H9 (cell line): ENCODE results near the gene LTA4H. TPM values are rescaled to one million over a fixed set of nuclear protein-coding genes. Genes with fewer than 3 reads are reported as not detected.

Source experiments
- DNase-seq: peaks from one replicate; pipeline ENCODE4 v3.0.0-alpha.2; 2017
- H2AFZ ChIP-seq: one replicate; pipeline ENCODE4 v1.6.1; 2013; ENCODE audit warnings: mild to moderate bottlenecking, low read length, control low read depth, moderate library complexity
- H2AK5ac ChIP-seq: 2 replicates; pipeline ENCODE4 v1.6.1; 2013; ENCODE audit warnings: low read length, control low read depth, mixed read lengths; ENCODE audit not compliant: insufficient read length
- H2BK120ac ChIP-seq: one replicate; pipeline ENCODE4 v1.6.1; 2013; ENCODE audit warnings: low read depth, mild to moderate bottlenecking, low read length, control low read depth, inconsistent platforms; ENCODE audit not compliant: poor library complexity, severe bottlenecking
- H2BK12ac ChIP-seq: 2 replicates; pipeline ENCODE4 v1.6.1; 2013; ENCODE audit warnings: low read length, control low read depth, mixed read lengths, low read depth; ENCODE audit not compliant: insufficient read length
- H2BK15ac ChIP-seq: 2 replicates; pipeline ENCODE4 v1.6.1; 2013; ENCODE audit warnings: low read depth, low read length, control low read depth
- H2BK20ac ChIP-seq: one replicate; pipeline ENCODE4 v1.6.1; 2013; ENCODE audit warnings: low read depth, mild to moderate bottlenecking, low read length, control low read depth, inconsistent platforms; ENCODE audit not compliant: poor library complexity, severe bottlenecking
- H2BK5ac ChIP-seq: 2 replicates; pipeline ENCODE4 v1.6.1; 2013; ENCODE audit warnings: low read length, control low read depth, mixed read lengths; ENCODE audit not compliant: insufficient read length
- H3K14ac ChIP-seq: 2 replicates; pipeline ENCODE4 v1.6.1; 2013; ENCODE audit warnings: low read length, control low read depth; ENCODE audit not compliant: insufficient read depth
- H3K18ac ChIP-seq: 2 replicates; pipeline ENCODE4 v1.6.1; 2013; ENCODE audit warnings: low read depth, mild to moderate bottlenecking, mixed read lengths, low read length, control low read depth; ENCODE audit not compliant: insufficient read length
- H3K23ac ChIP-seq: 2 replicates; pipeline ENCODE4 v1.6.1; 2013; ENCODE audit warnings: low read length, control low read depth, mixed read lengths, low read depth; ENCODE audit not compliant: insufficient read length
- H3K23me2 ChIP-seq: 2 replicates; pipeline ENCODE4 v1.6.1; 2013; ENCODE audit warnings: low read depth, mild to moderate bottlenecking, mixed read lengths, low read length, control low read depth; ENCODE audit not compliant: insufficient read length, poor library complexity, severe bottlenecking
- H3K27ac ChIP-seq: 2 replicates; pipeline ENCODE4 v1.5.1; 2013; ENCODE audit warnings: low read length, control low read depth, mixed read lengths, low read depth; ENCODE audit not compliant: insufficient read length
- H3K27me3 ChIP-seq: 2 replicates; pipeline ENCODE4 v1.6.1; 2013; ENCODE audit warnings: low read length, control low read depth, inconsistent platforms; ENCODE audit not compliant: insufficient read depth
- H3K4ac ChIP-seq: 2 replicates; pipeline ENCODE4 v1.6.1; 2013; ENCODE audit warnings: low read depth, mild to moderate bottlenecking, control low read depth, inconsistent platforms, low read length, moderate library complexity
- H3K4me1 ChIP-seq: 2 replicates; pipeline ENCODE4 v1.6.1; 2013; ENCODE audit warnings: low read length, control low read depth, inconsistent platforms; ENCODE audit not compliant: insufficient read depth
- H3K4me2 ChIP-seq: 2 replicates; pipeline ENCODE4 v1.6.1; 2013; ENCODE audit warnings: low read length, control low read depth, mixed read lengths; ENCODE audit not compliant: insufficient read length, insufficient read depth
- H3K56ac ChIP-seq: 2 replicates; pipeline ENCODE4 v1.6.1; 2013; ENCODE audit warnings: low read depth, mild to moderate bottlenecking, mixed read lengths, low read length, control low read depth; ENCODE audit not compliant: insufficient read length
- H3K79me1 ChIP-seq: 2 replicates; pipeline ENCODE4 v1.6.1; 2013; ENCODE audit warnings: low read depth, mild to moderate bottlenecking, moderate library complexity, low read length, control low read depth, inconsistent platforms; ENCODE audit not compliant: insufficient read depth, poor library complexity, severe bottlenecking
- H3K79me2 ChIP-seq: 2 replicates; pipeline ENCODE4 v1.6.1; 2013; ENCODE audit warnings: low read length, control low read depth, inconsistent platforms; ENCODE audit not compliant: insufficient read depth
- H3K9ac ChIP-seq: 2 replicates; pipeline ENCODE4 v1.6.1; 2013; ENCODE audit warnings: low read length, control low read depth, mixed read lengths; ENCODE audit not compliant: insufficient read length; ENCODE audit errors: extremely low read depth
- H3K9me3 ChIP-seq: one replicate; pipeline ENCODE4 v1.6.1; 2013; ENCODE audit warnings: low read depth, low read length, inconsistent platforms; ENCODE audit not compliant: control insufficient read depth
- H3T11ph ChIP-seq: one replicate; pipeline ENCODE4 v1.6.1; 2013; ENCODE audit warnings: mild to moderate bottlenecking, low read length, control low read depth, inconsistent platforms
- H4K20me1 ChIP-seq: one replicate; pipeline ENCODE4 v1.6.1; 2013; ENCODE audit not compliant: control insufficient read depth, insufficient read length, insufficient read depth
- H4K5ac ChIP-seq: 2 replicates; pipeline ENCODE4 v1.6.1; 2013; ENCODE audit warnings: low read depth, mild to moderate bottlenecking, mixed read lengths, low read length, control low read depth; ENCODE audit not compliant: insufficient read length
- H4K8ac ChIP-seq: replicated peaks from 2 replicates; pipeline ENCODE4 v1.6.1; 2013; ENCODE audit warnings: low read length, control low read depth, mixed read lengths, low read depth; ENCODE audit not compliant: insufficient read length
- H4K91ac ChIP-seq: 2 replicates; pipeline ENCODE4 v1.6.1; 2013; ENCODE audit warnings: low read depth, mild to moderate bottlenecking, moderate library complexity, mixed read lengths, low read length, control low read depth; ENCODE audit not compliant: insufficient read length
- H3K27ac Mint-ChIP-seq, 3 experiments: 2 replicates in 2 of 3; 3 replicates in 1 of 3; pipeline ENCODE4 v1.8.0; 2020 to 2021; ENCODE audit warnings: mixed read lengths in 3 of 3, mild to moderate bottlenecking in 1 of 3, moderate library complexity in 1 of 3
- H3K27me3 Mint-ChIP-seq: 2 replicates; pipeline ENCODE4 v1.8.0; 2021; ENCODE audit warnings: low read depth, mild to moderate bottlenecking, moderate library complexity, mixed read lengths
- H3K36me3 Mint-ChIP-seq, 3 experiments: 2 replicates in 2 of 3; 3 replicates in 1 of 3; pipeline ENCODE4 v1.8.0; 2020 to 2021; ENCODE audit warnings: low read depth in 3 of 3, mixed read lengths in 3 of 3; ENCODE audit not compliant: insufficient read depth in 1 of 3
- H3K4me1 Mint-ChIP-seq, 2 experiments: 2 replicates each; pipeline ENCODE4 v1.8.0; 2020; ENCODE audit warnings: mixed read lengths in 2 of 2
- H3K4me3 Mint-ChIP-seq, 2 experiments: 2 replicates in 1 of 2; 3 replicates in 1 of 2; pipeline ENCODE4 v1.8.0; 2020 to 2021; ENCODE audit warnings: mild to moderate bottlenecking in 2 of 2, mixed read lengths in 2 of 2, moderate library complexity in 1 of 2
- H3K9me3 Mint-ChIP-seq, 2 experiments: 2 replicates in 1 of 2; 3 replicates in 1 of 2; pipeline ENCODE4 v1.8.0; 2020; ENCODE audit warnings: mild to moderate bottlenecking in 2 of 2, mixed read lengths in 2 of 2, moderate library complexity in 1 of 2
- WGBS: extraction: QIAGEN DNeasy Blood & Tissue Kit; methylation state at CpG from one replicate; pipeline ENCODE4 v1.1.7; 2013; ENCODE audit warnings: missing lambda C conversion rate, low lambda C conversion rate, mixed read lengths; ENCODE audit not compliant: insufficient read length; ENCODE audit errors: extremely low coverage; 5-methylcytosine and 5-hydroxymethylcytosine counted together
- total RNA-seq: library from RNA; stranded (reverse); gene quantifications from 2 replicates; pipeline ENCODE4 v1.2.1, GENCODE V29; 2021
- TF ChIP-seq, protein P1 (sequence below): fragments of 200-600 bp; sonication (generic); conservative IDR thresholded peaks from 3 replicates; pipeline ENCODE4 v1.8.0; 2021; ENCODE audit warnings: antibody characterized with exemption, mild to moderate bottlenecking

The LTA4H gene
- total RNA-seq, 1 experiment from 2014 or later, result 144 TPM

DNA sequence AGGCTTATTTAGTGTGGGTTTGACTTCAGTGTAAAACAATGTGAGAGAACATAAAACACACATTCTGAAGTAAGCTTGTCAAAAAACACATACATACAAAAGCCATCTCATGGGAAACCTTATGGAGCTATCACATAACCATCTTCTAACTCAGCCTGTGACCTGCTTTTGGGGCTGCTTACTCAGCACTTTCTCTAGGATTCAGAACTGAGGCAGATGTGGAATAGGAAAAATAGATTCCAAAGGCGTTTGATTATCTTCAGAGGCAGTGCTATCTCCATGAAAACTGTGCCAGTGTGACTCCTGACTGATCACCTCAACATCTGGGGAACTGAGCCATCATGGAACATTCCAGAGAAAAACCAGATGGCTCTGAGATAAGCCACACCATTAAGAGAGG is 52.8 kb downstream of the LTA4H start:
- H3K36me3 Mint-ChIP-seq, result no peaks in the 10 kb centered on the region; a peak in 1 of 7 replicates
- no peaks in the 10 kb centered on the region for H4K20me1 ChIP-seq
- no peak overlapping the region for H4K5ac ChIP-seq
- H3K14ac ChIP-seq, result no peak overlapping the region
- H3K4ac ChIP-seq, result no peak overlapping the region
- no CpG with 5 or more reads among the region's 1 CpG for WGBS
- H3K27me3 Mint-ChIP-seq, result peaks cover 2% of the 10 kb centered on the region
- no peak overlapping the region for H3K27ac Mint-ChIP-seq
- H3K79me2 ChIP-seq, result no peaks in the 10 kb centered on the region
- H3K18ac ChIP-seq, result no peak overlapping the region
- peaks cover 19 to 23% of the 10 kb centered on the region in 2 experiments for H3K4me1 Mint-ChIP-seq
- H3K9me3 ChIP-seq, result no peaks in the 10 kb centered on the region
- peaks cover 5% of the 10 kb centered on the region; the same call in 1 of the 2 replicates for H3K4me1 ChIP-seq
- no peak overlapping the region for H3K4me3 Mint-ChIP-seq
- H2BK15ac ChIP-seq, result no peak overlapping the region
- H3K56ac ChIP-seq, result no peak overlapping the region
- H2BK5ac ChIP-seq, result no peak overlapping the region
- no peak overlapping the region for H2BK12ac ChIP-seq
- no peak overlapping the region for H4K91ac ChIP-seq
- TF ChIP-seq, protein P1, sequence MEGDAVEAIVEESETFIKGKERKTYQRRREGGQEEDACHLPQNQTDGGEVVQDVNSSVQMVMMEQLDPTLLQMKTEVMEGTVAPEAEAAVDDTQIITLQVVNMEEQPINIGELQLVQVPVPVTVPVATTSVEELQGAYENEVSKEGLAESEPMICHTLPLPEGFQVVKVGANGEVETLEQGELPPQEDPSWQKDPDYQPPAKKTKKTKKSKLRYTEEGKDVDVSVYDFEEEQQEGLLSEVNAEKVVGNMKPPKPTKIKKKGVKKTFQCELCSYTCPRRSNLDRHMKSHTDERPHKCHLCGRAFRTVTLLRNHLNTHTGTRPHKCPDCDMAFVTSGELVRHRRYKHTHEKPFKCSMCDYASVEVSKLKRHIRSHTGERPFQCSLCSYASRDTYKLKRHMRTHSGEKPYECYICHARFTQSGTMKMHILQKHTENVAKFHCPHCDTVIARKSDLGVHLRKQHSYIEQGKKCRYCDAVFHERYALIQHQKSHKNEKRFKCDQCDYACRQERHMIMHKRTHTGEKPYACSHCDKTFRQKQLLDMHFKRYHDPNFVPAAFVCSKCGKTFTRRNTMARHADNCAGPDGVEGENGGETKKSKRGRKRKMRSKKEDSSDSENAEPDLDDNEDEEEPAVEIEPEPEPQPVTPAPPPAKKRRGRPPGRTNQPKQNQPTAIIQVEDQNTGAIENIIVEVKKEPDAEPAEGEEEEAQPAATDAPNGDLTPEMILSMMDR, result no peak
- no peaks in the 10 kb centered on the region for H3K23me2 ChIP-seq
- H3K4me2 ChIP-seq, result no peak overlapping the region
- no peaks in the 10 kb centered on the region for H3K9me3 Mint-ChIP-seq
- H2BK20ac ChIP-seq, result no peak overlapping the region
- H2AFZ ChIP-seq, result no peak overlapping the region
- H3K27me3 ChIP-seq, result no peaks in the 10 kb centered on the region
- H3K27ac ChIP-seq, result no peak overlapping the region
- H4K8ac ChIP-seq, result no peak overlapping the region
- H3K9ac ChIP-seq, result no peak overlapping the region
- H2BK120ac ChIP-seq, result no peak overlapping the region
- H3K23ac ChIP-seq, result no peak overlapping the region
- DNase-seq, result no peak
- H2AK5ac ChIP-seq, result no peak overlapping the region
- H3K79me1 ChIP-seq, result no peaks in the 10 kb centered on the region
- H3T11ph ChIP-seq, result no peak overlapping the region
